ENCODE results near the gene SERTAD1.

SERTAD1 gene

GRCh38 chr19:40392894-40393517 is 32.8 kb downstream of the SERTAD1 start:
- no peak overlapping the region for H3K27ac ChIP-seq

GRCh38 chr19:40392123-40392522 is 33.7 kb downstream of the SERTAD1 start:
- Histone ChIP-seq H3K36me3 (ENCODE audit: insufficient read depth) (no peaks in the 10 kb centered on the region), H3K27me3 (ENCODE audit: insufficient read depth, low read depth) (peaks cover 9% of the 10 kb centered on the region), H2AFZ (ENCODE audit: low read depth) (no peak overlapping the region), H4K20me1 (ENCODE audit: insufficient read depth) (no peaks in the 10 kb centered on the region), H3K4me3 (IDR thresholded peaks at IDR 0.05; ENCODE audit: insufficient read depth, low read depth, low read length) (no peak overlapping the region), H3K4me2 (no peak overlapping the region), H3K4me1 (ENCODE audit: low read depth, poor library complexity, severe bottlenecking) (peaks cover 17% of the 10 kb centered on the region), H3K9ac (no peak overlapping the region), H3K27ac (no peak overlapping the region), H3K79me2 (ENCODE audit: insufficient read depth, low read depth) (no peaks in the 10 kb centered on the region)
- no peak for TF ChIP-seq CTCF (conservative IDR thresholded peaks at IDR 0.05; ENCODE audit: low read depth, low read length)

More at GRCh38 chr19:40392894-40393517, 32.8 kb downstream of the SERTAD1 start:
- Histone ChIP-seq H3K79me2 (ENCODE audit: insufficient read depth, low read depth) (no peaks in the 10 kb centered on the region), H2AFZ (ENCODE audit: low read depth) (no peak overlapping the region), H3K27me3 (ENCODE audit: insufficient read depth, low read depth) (peaks cover 12% of the 10 kb centered on the region), H3K4me2 (no peak overlapping the region), H4K20me1 (ENCODE audit: insufficient read depth) (no peaks in the 10 kb centered on the region), H3K36me3 (ENCODE audit: insufficient read depth) (no peaks in the 10 kb centered on the region), H3K4me3 (IDR thresholded peaks at IDR 0.05; ENCODE audit: insufficient read depth, low read depth, low read length) (no peak overlapping the region), H3K4me1 (ENCODE audit: low read depth, poor library complexity, severe bottlenecking) (peaks cover 17% of the 10 kb centered on the region), H3K9ac (no peak overlapping the region)
- TF ChIP-seq CTCF (conservative IDR thresholded peaks at IDR 0.05; ENCODE audit: low read depth, low read length), result no peak

GRCh38 chr19:40390084-40390742 is 35.6 kb downstream of the SERTAD1 start, which contains the start of gene HIPK4:
Gene HIPK4 (minus strand): TSS chr19:40390181. CDS start chr19:40389902, 279 bp downstream.
- H3K27ac ChIP-seq, result no peak within 1 kb of the TSS
- no peak within 1 kb of the TSS for H2AFZ ChIP-seq (ENCODE audit: low read depth)
- TF ChIP-seq CTCF (conservative IDR thresholded peaks at IDR 0.05; ENCODE audit: low read depth, low read length), result no peak

GRCh38 chr19:40389404-40390083 is 36.2 kb downstream of the SERTAD1 start:
- Histone ChIP-seq H3K79me2 (ENCODE audit: insufficient read depth, low read depth) (no peaks in the 10 kb centered on the region), H3K4me1 (ENCODE audit: low read depth, poor library complexity, severe bottlenecking) (no peaks in the 10 kb centered on the region), H3K4me2 (no peak overlapping the region), H3K27me3 (ENCODE audit: insufficient read depth, low read depth) (no peaks in the 10 kb centered on the region; the same call in 1 of the 2 replicates), H3K9ac (no peak overlapping the region), H3K27ac (no peak overlapping the region), H2AFZ (ENCODE audit: low read depth) (no peak overlapping the region), H3K36me3 (ENCODE audit: insufficient read depth) (no peaks in the 10 kb centered on the region), H4K20me1 (ENCODE audit: insufficient read depth) (no peaks in the 10 kb centered on the region), H3K4me3 (IDR thresholded peaks at IDR 0.05; ENCODE audit: insufficient read depth, low read depth, low read length) (no peak overlapping the region)
- no peak for TF ChIP-seq CTCF (conservative IDR thresholded peaks at IDR 0.05; ENCODE audit: low read depth, low read length)

More at GRCh38 chr19:40390084-40390742, 35.6 kb downstream of the SERTAD1 start, which contains the start of gene HIPK4:
- no peaks in the 10 kb centered on the region for H4K20me1 ChIP-seq (ENCODE audit: insufficient read depth)
- no peak within 1 kb of the TSS for H3K4me3 ChIP-seq (IDR thresholded peaks at IDR 0.05; ENCODE audit: insufficient read depth, low read depth, low read length)
- H3K27me3 ChIP-seq (ENCODE audit: insufficient read depth, low read depth), result no peaks in the 10 kb centered on the region; the same call in 1 of the 2 replicates
- no peaks in the 10 kb centered on the region for H3K79me2 ChIP-seq (ENCODE audit: insufficient read depth, low read depth)
- H3K9ac ChIP-seq, result no peak within 1 kb of the TSS
- no peak within 1 kb of the TSS for H3K4me2 ChIP-seq
- no peaks in the 10 kb centered on the region for H3K4me1 ChIP-seq (ENCODE audit: low read depth, poor library complexity, severe bottlenecking)
- no peaks in the 10 kb centered on the region for H3K36me3 ChIP-seq (ENCODE audit: insufficient read depth)
